ENCODE measurements around the gene PLPPR5.

The PLPPR5 gene

DNA sequence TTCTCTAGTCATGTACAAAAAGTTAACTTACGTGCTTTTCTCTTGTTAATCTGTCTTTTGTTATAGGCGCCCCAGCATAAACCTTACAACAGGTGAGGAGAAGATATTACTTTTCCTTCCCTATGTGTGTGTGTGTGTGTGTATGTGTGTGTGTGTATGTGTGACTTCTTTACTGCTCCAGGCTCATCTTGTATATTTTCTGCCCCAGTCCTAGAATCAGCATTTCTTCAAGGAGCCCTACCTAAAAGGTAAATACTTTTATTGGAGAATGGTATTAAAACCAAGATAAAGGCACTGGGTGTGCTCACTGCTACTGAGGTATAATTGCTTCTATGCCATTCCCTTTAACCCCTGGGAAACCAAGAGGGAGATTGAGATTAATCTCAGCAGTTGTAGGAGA, 129.8 kb downstream of the PLPPR5 start:
- Mint-ChIP-seq H3K27ac (no peak overlapping the region), H3K27me3 (no peaks in the 10 kb centered on the region), H3K4me3 (no peak overlapping the region), H3K4me1 (peaks cover 18% of the 10 kb centered on the region), H3K9me3 (peaks cover 40% of the 10 kb centered on the region), H3K36me3 (ENCODE audit: low read depth) (peaks cover 20% of the 10 kb centered on the region)
- no peak for DNase-seq
- ATAC-seq, result no peak

DNA sequence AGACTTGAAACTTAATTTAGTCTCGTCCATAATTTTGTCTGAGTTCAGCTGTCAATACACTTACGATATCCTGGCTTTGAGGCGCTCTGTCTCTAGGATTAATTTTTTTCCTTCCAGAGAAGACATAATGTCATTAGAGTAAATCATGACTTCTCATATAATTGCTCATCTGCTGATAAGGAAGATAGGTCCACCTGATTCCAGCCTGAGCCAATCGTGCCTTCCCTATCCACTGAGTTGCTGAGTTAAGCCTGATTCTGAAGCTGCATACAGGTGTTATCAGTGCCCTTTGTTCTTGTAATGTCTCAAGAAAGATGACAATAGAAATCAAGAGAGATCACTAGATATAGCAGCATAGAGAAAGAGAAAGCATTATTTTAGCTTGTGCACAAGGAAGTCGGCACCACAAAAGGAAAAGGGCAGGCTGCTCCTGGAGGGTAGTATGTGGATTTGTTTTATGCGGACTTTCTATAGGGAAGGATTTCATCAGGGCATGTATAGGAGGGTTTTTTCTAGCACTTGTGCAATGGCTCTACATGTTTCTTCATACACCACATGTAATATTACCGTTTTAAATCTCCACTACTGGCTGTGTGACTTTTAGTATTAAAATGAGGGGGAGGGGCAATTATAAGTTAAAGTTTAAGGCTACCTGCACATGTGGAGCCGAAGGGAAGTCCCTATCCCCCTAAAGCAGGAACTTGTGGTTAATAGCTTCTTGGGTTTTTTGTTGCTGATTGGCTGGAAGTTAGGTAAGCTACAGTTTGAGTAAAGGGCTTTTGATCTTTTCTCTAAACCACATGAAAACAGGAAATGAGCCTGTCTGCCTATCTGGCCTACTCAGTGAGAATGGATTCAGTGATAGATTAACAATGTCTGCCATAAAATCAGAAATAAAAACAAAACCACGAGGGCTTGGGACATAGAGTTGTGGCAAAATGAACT, 133.4 kb downstream of the PLPPR5 start:
- DNase-seq (peak; percentile 10), ATAC-seq (peak; percentile 90)
- Mint-ChIP-seq H3K27ac (peak overlapping the region; percentile 91), H3K4me3 (peak overlapping the region; percentile 70), H3K4me1 (peaks cover 18% of the 10 kb centered on the region), H3K27me3 (no peaks in the 10 kb centered on the region), H3K9me3 (peaks cover 32% of the 10 kb centered on the region), H3K36me3 (ENCODE audit: low read depth) (peaks cover 22% of the 10 kb centered on the region)

DNA sequence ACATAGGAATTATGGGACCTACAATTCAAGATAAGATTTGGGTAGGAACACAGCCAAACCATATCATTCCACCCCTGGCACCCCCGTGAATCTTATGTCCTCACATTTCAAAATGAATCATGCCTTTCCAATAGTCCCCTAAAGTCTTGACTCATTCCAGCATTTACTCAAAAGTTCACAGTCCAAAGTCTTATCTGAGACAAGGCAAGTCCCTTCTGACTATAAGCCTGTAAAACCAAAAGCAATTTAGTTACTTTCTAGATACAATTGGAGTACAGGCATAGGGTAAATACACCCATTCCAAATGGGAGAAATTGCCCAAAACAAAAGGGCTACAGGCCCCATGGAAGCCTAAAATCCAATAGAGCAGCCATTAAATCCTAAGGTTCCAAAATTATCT, 138.9 kb downstream of the PLPPR5 start:
- H3K4me1 Mint-ChIP-seq, result peaks cover 3% of the 10 kb centered on the region
- no peak overlapping the region for H3K27ac Mint-ChIP-seq
- ATAC-seq (no peak), DNase-seq (no peak)
- no peaks in the 10 kb centered on the region for H3K27me3 Mint-ChIP-seq
- no peak overlapping the region for H3K4me3 Mint-ChIP-seq
- H3K9me3 Mint-ChIP-seq, result peaks cover 9% of the 10 kb centered on the region
- peaks cover 9% of the 10 kb centered on the region for H3K36me3 Mint-ChIP-seq (ENCODE audit: low read depth)

DNA sequence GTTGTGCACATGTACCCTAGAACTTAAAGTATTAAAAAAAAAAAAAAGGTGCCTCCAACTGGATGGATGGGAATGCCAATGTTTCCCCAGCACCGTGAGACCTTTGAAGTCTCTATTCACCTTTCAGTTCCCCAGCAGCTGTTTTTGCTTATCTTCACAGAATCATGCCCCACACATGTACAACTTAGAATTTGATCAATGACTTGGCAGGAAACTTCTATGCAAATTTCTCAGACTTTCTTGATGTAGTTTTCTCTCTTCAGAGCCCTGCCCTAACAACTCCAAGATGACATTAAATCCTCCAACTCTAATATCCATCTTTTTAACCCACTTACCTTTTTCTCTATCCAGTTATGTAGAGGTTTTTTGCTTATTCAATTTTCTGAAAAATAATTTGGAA, 144.3 kb downstream of the PLPPR5 start:
- Mint-ChIP-seq H3K4me1 (peaks cover 3% of the 10 kb centered on the region), H3K27me3 (no peaks in the 10 kb centered on the region), H3K4me3 (no peak overlapping the region), H3K36me3 (ENCODE audit: low read depth) (no peaks in the 10 kb centered on the region), H3K27ac (no peak overlapping the region), H3K9me3 (no peaks in the 10 kb centered on the region)
- ATAC-seq (no peak), DNase-seq (no peak)

DNA sequence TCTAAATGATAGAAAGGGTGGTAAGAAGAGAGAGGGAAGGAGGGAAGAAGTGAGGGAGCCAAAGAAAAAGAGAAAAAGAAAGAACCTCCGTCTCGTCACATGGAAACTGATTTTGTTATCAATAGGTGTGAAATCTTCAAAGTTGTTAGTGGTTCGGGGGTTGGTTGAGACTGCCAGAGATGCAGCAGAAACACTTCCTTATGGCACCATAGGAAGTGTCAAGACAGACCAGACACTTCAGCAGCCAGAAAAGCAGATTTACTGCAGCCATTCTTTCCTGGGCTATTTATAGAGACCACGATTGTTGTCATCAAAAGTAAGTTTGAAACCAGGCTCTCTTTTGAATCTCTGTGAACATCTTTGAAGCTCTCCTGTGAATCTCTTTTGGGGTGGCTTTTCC, 150.5 kb downstream of the PLPPR5 start:
- DNase-seq, result no peak
- H3K4me3 Mint-ChIP-seq, result no peak overlapping the region
- no peak overlapping the region for H3K27ac Mint-ChIP-seq

DNA sequence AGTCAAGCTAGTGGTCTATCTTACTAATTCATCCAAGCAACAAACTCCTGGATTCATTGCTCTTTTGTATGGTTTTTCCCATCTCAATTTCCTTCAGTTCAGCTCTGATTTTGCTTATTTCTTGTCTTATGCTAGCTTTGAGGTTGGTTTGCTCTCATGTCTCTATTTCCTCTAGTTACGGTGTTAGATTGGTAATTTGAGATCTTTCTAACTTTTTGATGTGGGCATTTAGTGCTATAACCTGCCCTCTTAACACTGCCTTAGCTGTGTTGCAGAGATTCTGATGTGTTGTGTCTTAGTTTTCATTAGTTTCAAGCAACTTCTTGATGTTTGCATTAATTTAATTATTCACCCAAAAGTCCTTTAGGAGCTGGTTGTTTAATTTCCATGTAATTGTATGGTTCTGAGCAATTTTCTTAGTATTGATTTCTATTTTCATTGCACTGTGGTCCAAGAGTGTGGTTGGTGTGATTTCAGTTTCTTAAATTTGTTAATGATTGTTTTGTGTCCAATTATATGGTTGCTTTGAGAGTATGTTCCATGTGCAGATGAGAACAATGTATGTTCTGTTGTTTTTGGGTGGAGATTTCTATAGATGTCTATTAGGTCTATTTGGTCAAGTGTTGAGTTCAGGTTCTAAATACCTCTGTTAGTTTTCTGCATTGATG, 154.6 kb downstream of the PLPPR5 start:
- DNase-seq (no peak), ATAC-seq (no peak)
- Mint-ChIP-seq H3K9me3 (peaks cover 7% of the 10 kb centered on the region), H3K4me3 (no peak overlapping the region), H3K4me1 (peaks cover 16% of the 10 kb centered on the region), H3K27me3 (no peaks in the 10 kb centered on the region), H3K36me3 (ENCODE audit: low read depth) (no peaks in the 10 kb centered on the region), H3K27ac (no peak overlapping the region)

More for the DNA sequence above, 150.5 kb downstream of the PLPPR5 start:
- no peak for ATAC-seq
- no peaks in the 10 kb centered on the region for H3K27me3 Mint-ChIP-seq
- peaks cover 16% of the 10 kb centered on the region for H3K4me1 Mint-ChIP-seq
- no peaks in the 10 kb centered on the region for H3K9me3 Mint-ChIP-seq
- H3K36me3 Mint-ChIP-seq (ENCODE audit: low read depth), result no peaks in the 10 kb centered on the region

DNA sequence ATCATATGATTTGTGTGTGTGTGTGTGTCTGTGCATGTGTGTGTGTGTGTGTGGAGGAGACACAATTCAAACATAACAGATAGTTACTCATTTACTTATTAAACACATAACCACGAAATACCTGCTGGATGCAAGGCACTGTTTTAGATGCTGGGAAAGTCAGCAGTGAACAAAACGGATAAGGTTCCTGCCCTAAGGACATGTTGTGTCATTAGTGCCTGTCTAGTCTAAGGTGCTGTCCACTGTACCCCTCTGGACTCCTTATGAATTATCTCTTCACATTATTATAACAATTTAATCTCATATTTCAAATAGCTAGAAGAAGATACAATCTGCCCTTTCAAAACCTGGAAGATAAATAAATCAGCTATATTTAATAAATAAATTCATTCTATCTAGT, 162.4 kb downstream of the PLPPR5 start:
- Mint-ChIP-seq H3K27ac (no peak overlapping the region), H3K27me3 (no peaks in the 10 kb centered on the region), H3K36me3 (ENCODE audit: low read depth) (no peaks in the 10 kb centered on the region), H3K4me3 (no peak overlapping the region), H3K9me3 (no peaks in the 10 kb centered on the region), H3K4me1 (peaks cover 12% of the 10 kb centered on the region)
- ATAC-seq (no peak), DNase-seq (no peak)
